PFSK-1 (cell line): ENCODE data around the gene TMSB15A. TPM values are rescaled to one million over a fixed set of nuclear protein-coding genes. Genes with fewer than 3 reads are reported as not detected.

ENCODE experiments used
- FOXP2 ChIP-seq: optimal IDR thresholded peaks from 2 replicates; pipeline ENCODE3; 2011; ENCODE audit warnings: borderline replicate concordance, control low read depth, inconsistent platforms; ENCODE audit not compliant: insufficient read depth; ENCODE audit errors: extremely low read length, extremely low read depth
- POLR2AphosphoS5 ChIP-seq: IDR thresholded peaks from 2 replicates; pipeline ENCODE4 v1.6.1; 2012; ENCODE audit warnings: low read depth, mild to moderate bottlenecking, control low read depth, low read length, moderate library complexity
- SIN3A ChIP-seq: IDR thresholded peaks from 2 replicates; pipeline ENCODE4 v1.6.1; 2012; ENCODE audit warnings: mild to moderate bottlenecking, low read length, moderate library complexity, borderline replicate concordance; ENCODE audit not compliant: insufficient read depth
- TAF1 ChIP-seq: IDR thresholded peaks from 2 replicates; pipeline ENCODE4 v1.6.1; 2012; ENCODE audit warnings: low read length, control low read depth, borderline replicate concordance; ENCODE audit not compliant: insufficient read depth
- polyA plus RNA-seq: library from polyadenylated mRNA; unstranded; fragments of >200 nt; gene quantifications from one replicate; pipeline ENCODE4 v1.2.1, GENCODE V29; 2012; ENCODE audit warnings: low read depth, missing spikeins; ENCODE audit not compliant: insufficient read length
- TF ChIP-seq, protein P1 (sequence below), 2 experiments: IDR thresholded peaks; 2 replicates each; pipeline versions ENCODE4 v1.6.1 to v1.8.0; 2011 to 2012; ENCODE audit warnings: low read depth in 2 of 2, low read length in 2 of 2, control low read depth in 1 of 2, inconsistent platforms in 1 of 2, mild to moderate bottlenecking in 1 of 2, moderate library complexity in 1 of 2; ENCODE audit not compliant: insufficient read depth in 1 of 2

Gene TMSB15A
- polyA plus RNA-seq, result not detected

DNA sequence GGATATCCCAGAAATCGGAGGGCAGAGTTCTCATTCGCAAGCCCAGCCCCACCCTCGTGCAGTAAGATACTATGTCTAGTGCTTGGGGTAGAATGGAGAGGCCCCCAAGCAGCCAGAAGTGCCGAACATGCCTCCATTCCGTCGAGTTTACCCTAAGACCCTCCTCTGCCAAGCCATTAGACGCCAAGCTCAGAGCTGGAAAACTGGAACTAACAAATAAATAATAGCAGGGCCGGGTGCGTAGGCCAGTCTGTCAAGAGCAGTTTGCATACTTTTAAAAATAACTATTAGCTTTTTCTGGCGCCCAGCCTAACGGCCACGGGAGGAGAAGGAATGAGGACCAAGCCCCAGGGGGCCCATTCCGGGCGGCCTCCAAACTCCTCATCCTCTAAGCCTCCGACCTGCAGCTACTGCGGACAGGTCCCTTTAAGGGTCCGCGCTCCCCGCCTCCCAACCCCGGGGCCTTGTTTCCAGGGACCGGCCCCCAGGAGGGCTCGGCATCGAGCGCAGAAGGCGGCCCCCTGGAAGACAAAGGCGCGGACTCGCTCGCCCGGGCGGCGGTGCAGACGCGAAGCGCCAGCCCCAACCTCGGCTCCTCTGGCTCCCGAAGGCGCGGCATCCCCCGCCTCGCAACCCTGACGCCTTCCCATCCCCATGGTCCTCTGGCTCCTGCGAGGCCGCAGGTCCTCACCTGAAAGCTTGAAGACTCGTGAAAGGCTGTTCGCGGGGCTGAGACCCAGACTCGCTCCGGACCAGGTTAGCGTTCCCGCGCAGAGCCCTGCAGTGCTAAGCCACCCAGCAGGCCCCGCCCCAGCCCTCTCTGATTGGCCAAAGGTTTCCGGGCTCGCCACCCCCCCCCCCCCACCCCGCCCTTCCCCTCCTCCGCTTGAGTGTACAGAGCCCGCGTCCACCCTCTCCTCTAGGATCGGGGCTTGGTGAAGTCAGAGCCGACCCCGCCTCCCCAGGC is at the start of gene TMSB15A:
TMSB15A (minus strand) TSS at position 765 of the 967 bp plus-strand sequence.
- TF ChIP-seq, protein P1, sequence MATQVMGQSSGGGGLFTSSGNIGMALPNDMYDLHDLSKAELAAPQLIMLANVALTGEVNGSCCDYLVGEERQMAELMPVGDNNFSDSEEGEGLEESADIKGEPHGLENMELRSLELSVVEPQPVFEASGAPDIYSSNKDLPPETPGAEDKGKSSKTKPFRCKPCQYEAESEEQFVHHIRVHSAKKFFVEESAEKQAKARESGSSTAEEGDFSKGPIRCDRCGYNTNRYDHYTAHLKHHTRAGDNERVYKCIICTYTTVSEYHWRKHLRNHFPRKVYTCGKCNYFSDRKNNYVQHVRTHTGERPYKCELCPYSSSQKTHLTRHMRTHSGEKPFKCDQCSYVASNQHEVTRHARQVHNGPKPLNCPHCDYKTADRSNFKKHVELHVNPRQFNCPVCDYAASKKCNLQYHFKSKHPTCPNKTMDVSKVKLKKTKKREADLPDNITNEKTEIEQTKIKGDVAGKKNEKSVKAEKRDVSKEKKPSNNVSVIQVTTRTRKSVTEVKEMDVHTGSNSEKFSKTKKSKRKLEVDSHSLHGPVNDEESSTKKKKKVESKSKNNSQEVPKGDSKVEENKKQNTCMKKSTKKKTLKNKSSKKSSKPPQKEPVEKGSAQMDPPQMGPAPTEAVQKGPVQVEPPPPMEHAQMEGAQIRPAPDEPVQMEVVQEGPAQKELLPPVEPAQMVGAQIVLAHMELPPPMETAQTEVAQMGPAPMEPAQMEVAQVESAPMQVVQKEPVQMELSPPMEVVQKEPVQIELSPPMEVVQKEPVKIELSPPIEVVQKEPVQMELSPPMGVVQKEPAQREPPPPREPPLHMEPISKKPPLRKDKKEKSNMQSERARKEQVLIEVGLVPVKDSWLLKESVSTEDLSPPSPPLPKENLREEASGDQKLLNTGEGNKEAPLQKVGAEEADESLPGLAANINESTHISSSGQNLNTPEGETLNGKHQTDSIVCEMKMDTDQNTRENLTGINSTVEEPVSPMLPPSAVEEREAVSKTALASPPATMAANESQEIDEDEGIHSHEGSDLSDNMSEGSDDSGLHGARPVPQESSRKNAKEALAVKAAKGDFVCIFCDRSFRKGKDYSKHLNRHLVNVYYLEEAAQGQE (IDR thresholded peaks at IDR 0.05; ENCODE audit: insufficient read depth in 1 of 2, low read depth in 2 of 2, low read length in 2 of 2), result no peak
- TF ChIP-seq SIN3A, result no peak
- no peak for TF ChIP-seq FOXP2
- TF ChIP-seq TAF1, result no peak
- TF ChIP-seq POLR2AphosphoS5, result no peak

DNA sequence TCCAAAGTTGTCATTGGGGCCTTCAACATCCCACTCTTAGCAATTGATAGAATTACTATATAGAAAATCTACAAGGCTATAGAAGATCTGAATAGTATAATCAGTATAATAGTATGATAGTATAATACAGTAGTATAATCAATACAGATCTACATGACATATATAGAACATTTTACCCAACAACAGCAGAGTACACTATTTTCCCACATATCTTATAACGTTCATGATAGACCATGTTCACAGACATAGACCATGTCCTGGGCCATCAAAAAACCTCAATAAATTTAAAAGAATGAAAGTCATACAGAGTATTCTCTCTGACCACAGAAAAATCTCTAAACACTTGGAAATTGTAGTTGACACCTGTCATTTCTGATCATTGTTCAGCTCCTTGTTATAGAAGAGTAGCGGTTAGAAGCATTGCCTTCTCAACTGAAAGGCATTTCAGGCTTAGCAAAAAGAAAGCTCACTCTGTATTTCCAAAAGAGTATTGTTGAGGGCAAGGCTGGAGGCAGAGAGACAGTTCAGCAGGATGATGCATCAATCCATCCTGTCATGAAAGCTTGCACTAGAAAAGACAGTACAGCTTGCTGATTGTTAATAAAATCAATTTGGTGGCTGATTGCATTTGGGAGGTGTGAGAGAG is 44.0 kb upstream of the TMSB15A start:
- TF ChIP-seq, protein P1 (IDR thresholded peaks at IDR 0.05; ENCODE audit: insufficient read depth in 1 of 2, low read depth in 2 of 2, low read length in 2 of 2), result no peak
- TF ChIP-seq TAF1 (no peak), FOXP2 (no peak), POLR2AphosphoS5 (no peak), SIN3A (no peak)

DNA sequence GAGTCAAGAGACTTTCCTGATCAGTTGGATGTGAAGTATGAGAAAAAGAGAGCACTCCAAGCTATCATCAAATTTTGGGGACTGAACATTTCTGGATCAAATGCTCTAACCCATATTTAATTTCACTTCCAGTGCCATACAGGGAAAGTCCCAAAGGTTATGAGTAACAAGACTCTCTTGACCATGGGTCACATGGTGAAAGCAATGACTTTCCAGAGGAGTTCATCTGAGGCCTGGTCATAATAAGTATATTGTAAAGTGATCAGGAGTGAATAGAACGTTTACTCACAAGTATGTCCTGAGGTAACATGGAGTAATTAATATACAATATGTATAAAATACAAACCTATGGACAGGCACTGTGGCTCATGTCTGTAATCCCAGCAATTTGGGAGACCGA is 42.1 kb upstream of the TMSB15A start:
- TF ChIP-seq POLR2AphosphoS5, result no peak
- TF ChIP-seq TAF1, result no peak
- TF ChIP-seq FOXP2, result no peak
- no peak for TF ChIP-seq SIN3A
- TF ChIP-seq, protein P1 (IDR thresholded peaks at IDR 0.05; ENCODE audit: insufficient read depth in 1 of 2, low read depth in 2 of 2, low read length in 2 of 2), result no peak

DNA sequence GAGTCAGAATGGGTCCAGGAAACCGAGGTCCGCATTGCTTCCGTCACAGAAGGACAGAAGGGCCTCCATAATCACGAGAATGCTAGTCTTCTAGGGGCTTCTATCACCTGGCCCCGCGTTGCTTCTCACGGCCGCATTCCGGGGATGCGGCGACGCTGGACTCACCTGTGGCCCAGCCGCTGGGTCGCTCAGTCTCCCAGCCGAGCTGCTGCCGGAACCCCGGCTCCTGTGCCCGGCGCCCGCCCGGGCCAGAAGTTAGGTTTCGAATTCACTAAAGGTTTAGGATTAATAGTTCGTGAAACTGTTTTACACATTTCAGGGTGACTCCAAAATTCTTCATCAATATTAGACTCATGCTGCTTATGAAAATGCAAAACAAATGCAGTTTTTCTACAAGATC is 31.7 kb upstream of the TMSB15A start:
- TF ChIP-seq TAF1 (no peak), FOXP2 (no peak), POLR2AphosphoS5 (no peak), SIN3A (no peak)
- TF ChIP-seq, protein P1 (IDR thresholded peaks at IDR 0.05; ENCODE audit: insufficient read depth in 1 of 2, low read depth in 2 of 2, low read length in 2 of 2), result no peak
